Left colon (tissue), 2 donors: Measurements from ENCODE around the gene NKX1-2. TPM values are rescaled to one million over a fixed set of nuclear protein-coding genes. Genes with fewer than 3 reads are reported as not detected.

Source experiments
- ATAC-seq: fragments of 200-7000 bp; cut with Tn5 transposase; one replicate; pipeline ENCODE4 v1.9.1; 2020; ENCODE audit warnings: mild to moderate bottlenecking, moderate library complexity
- DNase-seq, 2 donors: peaks; one replicate each; pipeline ENCODE4 v3.0.0-alpha.2; 2020
- intact Hi-C, 2 donors: fragments of 100-400 bp; cut with DNase I in 1 of 2; cut with micrococcal nuclease in 1 of 2; formaldehyde crosslinking; loops; one replicate each; pipeline versions ENCODE4 v1.11.2 to v1.14.0; 2022; cut with DNase I, micrococcal nuclease
- total RNA-seq, 2 donors: library from RNA; stranded (reverse); fragmentation: NEBNext Ultra II Directional; extraction: Animal tissue kit (Norgen Biotek cat#: 25700); gene quantifications; one replicate each; pipeline ENCODE4 v1.2.1, GENCODE V29; 2021
- donor health status: DM: no; HTN: no; CAD: no.
- donor health status: DM: yes; HTN: yes; CAD: no.

The NKX1-2 gene
- total RNA-seq, 2 donors from 2014 or later = not detected

- ATAC-seq (no peak), DNase-seq (no peak)
- intact Hi-C loops = no loop called here
Observed at GRCh38 chr10:124423813-124424212, 26.0 kb downstream of the NKX1-2 start.

GRCh38 chr10:124422742-124423141 lies 27.1 kb downstream of the NKX1-2 start:
- intact Hi-C loops = no loop called here
- ATAC-seq (no peak), DNase-seq (no peak)

- intact Hi-C loops = no loop called here
- no peak for DNase-seq
Observed at GRCh38 chr10:124420254-124420653, 29.6 kb downstream of the NKX1-2 start.

GRCh38 chr10:124419635-124420034 lies 30.2 kb downstream of the NKX1-2 start:
- DNase-seq (peak; percentile 20 to 32), ATAC-seq (no peak)
- intact Hi-C loops = no loop called here

More at GRCh38 chr10:124420254-124420653, 29.6 kb downstream of the NKX1-2 start:
- peak; percentile 15 for ATAC-seq

- DNase-seq (peak; percentile 97 to 99), ATAC-seq (peak; percentile 94)
- intact Hi-C loops = no loop called here
Observed at GRCh38 chr10:124418726-124419501, 30.9 kb downstream of the NKX1-2 start, which contains the start of gene OAT. Gene OAT (minus strand): TSS chr10:124418923. CDS start chr10:124412171, 6,752 bp downstream.

- intact Hi-C loops = no loop called here
- peak; percentile 60 for ATAC-seq
- DNase-seq = peak; percentile 57 to 73
Observed at GRCh38 chr10:124417895-124418725, 31.7 kb downstream of the NKX1-2 start.

- no peak for ATAC-seq
- no peak for DNase-seq
- intact Hi-C loops = no loop called here
Observed at GRCh38 chr10:124416733-124417132, 33.1 kb downstream of the NKX1-2 start.

GRCh38 chr10:124415210-124415609 lies 34.6 kb downstream of the NKX1-2 start:
- intact Hi-C loops = no loop called here
- no peak for ATAC-seq
- DNase-seq = no peak

- DNase-seq (no peak), ATAC-seq (no peak)
- intact Hi-C loops = no loop called here
Observed at GRCh38 chr10:124414076-124414475, 35.8 kb downstream of the NKX1-2 start.

GRCh38 chr10:124409696-124410095 lies 40.1 kb downstream of the NKX1-2 start:
- ATAC-seq = no peak
- no peak for DNase-seq
- intact Hi-C loops = no loop called here

GRCh38 chr10:124408357-124408756 lies 41.5 kb downstream of the NKX1-2 start:
- peak; percentile 79 for ATAC-seq

GRCh38 chr10:124407456-124407855 lies 42.4 kb downstream of the NKX1-2 start:
- intact Hi-C loops = no loop called here
- DNase-seq = no peak
- peak; percentile 45 for ATAC-seq

More at GRCh38 chr10:124408357-124408756, 41.5 kb downstream of the NKX1-2 start:
- intact Hi-C loops = no loop called here
- no peak for DNase-seq

GRCh38 chr10:124403548-124403947 lies 46.3 kb downstream of the NKX1-2 start:
- intact Hi-C loops = no loop called here
- ATAC-seq (peak; percentile 88), DNase-seq (no peak)

- no peak for ATAC-seq
- intact Hi-C loops = no loop called here
Observed at GRCh38 chr10:124402273-124402672, 47.6 kb downstream of the NKX1-2 start.

GRCh38 chr10:124401633-124402032 lies 48.2 kb downstream of the NKX1-2 start:
- ATAC-seq (no peak), DNase-seq (no peak)
- intact Hi-C loops = no loop called here

More at GRCh38 chr10:124402273-124402672, 47.6 kb downstream of the NKX1-2 start:
- no peak for DNase-seq

Other genes with a start within 250 kb of the NKX1-2 start
- gene OAT, start 31.1 kb downstream of the NKX1-2 start, total RNA-seq = 10 to 100 TPM; 61.0 to 70.0 TPM
- 10 to 100 TPM; 26.1 to 29.8 TPM for gene LHPP, start 11.8 kb upstream of the NKX1-2 start, total RNA-seq